Panc1 (cell line): ENCODE measurements around the gene UBE3B. TPM values are rescaled to one million over a fixed set of nuclear protein-coding genes. Genes with fewer than 3 reads are reported as not detected.

ENCODE experiments used
- ATAC-seq: fragments of 200-7000 bp; cut with Tn5 transposase; 2 replicates; pipeline ENCODE4 v1.9.1; 2020; ENCODE audit warnings: mild to moderate bottlenecking, moderate library complexity
- BruUV-seq: library from RNA; stranded (reverse); fragments of 400-500 nt; replicated peaks from 2 replicates; lab custom pipeline; 2021; lab: Mats Ljungman, UMichigan
- CTCF ChIA-PET: fragments of 300-600 bp; sonication (Branson Sonifier 250); formaldehyde crosslinking; loops from one replicate; lab custom pipeline; 2022; ENCODE audit warnings: antibody characterized with exemption; lab: Charles Lee
- POLR2A ChIA-PET: fragments of 300-600 bp; sonication (Branson Sonifier 250); formaldehyde crosslinking; loops from one replicate; lab custom pipeline; 2022; ENCODE audit warnings: antibody characterized with exemption; lab: Charles Lee
- DNase-seq: peaks from one replicate; pipeline ENCODE4 v3.0.0-alpha.2; 2010; ENCODE audit warnings: low read depth, low spot score
- H3K27ac ChIP-seq: 2 replicates; pipeline ENCODE4 v1.5.1; 2011; ENCODE audit warnings: mild to moderate bottlenecking, low read length, inconsistent platforms
- H3K27me3 ChIP-seq: fragments of 200-500 bp; sonication (Bioruptor generic); 2 replicates; pipeline ENCODE4 v1.6.0; 2014; ENCODE audit warnings: low read length, inconsistent platforms; ENCODE audit not compliant: control insufficient read depth, insufficient read depth
- H3K36me3 ChIP-seq: fragments of 200-500 bp; sonication (Bioruptor generic); 2 replicates; pipeline ENCODE4 v1.5.1; 2014; ENCODE audit warnings: inconsistent platforms, mild to moderate bottlenecking, low read length, moderate library complexity; ENCODE audit not compliant: control insufficient read depth, insufficient read depth
- H3K4me1 ChIP-seq: 2 replicates; pipeline ENCODE4 v1.5.1; 2011; ENCODE audit warnings: inconsistent platforms, mild to moderate bottlenecking, low read length, moderate library complexity; ENCODE audit not compliant: control insufficient read depth, insufficient read depth
- H3K4me3 ChIP-seq, 2 experiments: 2 replicates each; pipeline ENCODE4 v1.5.1; 2011 to 2012; ENCODE audit warnings: low read depth in 2 of 2, low read length in 2 of 2, mild to moderate bottlenecking in 2 of 2, inconsistent platforms in 1 of 2, moderate library complexity in 1 of 2
- H3K9me3 ChIP-seq: fragments of 200-500 bp; sonication (Bioruptor generic); 2 replicates; pipeline ENCODE4 v1.5.1; 2014; ENCODE audit warnings: low read depth, mild to moderate bottlenecking, inconsistent platforms, low read length, moderate library complexity; ENCODE audit not compliant: control insufficient read depth, insufficient read depth
- POLR2AphosphoS5 ChIP-seq: IDR thresholded peaks from 2 replicates; pipeline ENCODE4 v1.6.1; 2012; ENCODE audit warnings: mild to moderate bottlenecking, low read depth, low read length, moderate library complexity
- SIN3A ChIP-seq: IDR thresholded peaks from 2 replicates; pipeline ENCODE4 v1.6.1; 2012; ENCODE audit warnings: low read depth, mild to moderate bottlenecking, low read length, moderate library complexity, borderline replicate concordance; ENCODE audit not compliant: insufficient read depth
- TCF7L2 ChIP-seq: IDR thresholded peaks from 2 replicates; pipeline ENCODE4 v1.6.1; 2011; ENCODE audit warnings: mild to moderate bottlenecking, low read depth, low read length, inconsistent platforms
- in situ Hi-C: cut with HindIII; loops from 2 replicates; pipeline ENCODE4 v1.10.0; 2016; ENCODE audit warnings: low sequenced_read_pairs, low pct_unique_long_range_greater_than_20kb
- intact Hi-C: fragments of 100-400 bp; cut with micrococcal nuclease; formaldehyde crosslinking; loops from one replicate; pipeline ENCODE4 v1.10.0; 2022; ENCODE audit not compliant: unreplicated experiment
- total RNA-seq: library from RNA; stranded (reverse); gene quantifications from one replicate; pipeline ENCODE4 v1.2.1, GENCODE V29; 2021; ENCODE audit not compliant: unreplicated experiment
- TF ChIP-seq, protein P1 (sequence below): fragments of 450-650 bp; IDR thresholded peaks from 2 replicates; pipeline ENCODE4 v1.5.1; 2017; ENCODE audit warnings: mild to moderate bottlenecking
- TF ChIP-seq, protein P2 (sequence below), 2 experiments: IDR thresholded peaks; 2 replicates each; pipeline ENCODE4 v1.6.1; 2011 to 2012; ENCODE audit warnings: low read depth in 2 of 2, control low read depth in 1 of 2, low read length in 1 of 2, mild to moderate bottlenecking in 1 of 2, moderate library complexity in 1 of 2; ENCODE audit not compliant: insufficient read depth in 1 of 2

UBE3B gene
- total RNA-seq, 1 experiment from 2014 or later, result 38.9 TPM

DNA sequence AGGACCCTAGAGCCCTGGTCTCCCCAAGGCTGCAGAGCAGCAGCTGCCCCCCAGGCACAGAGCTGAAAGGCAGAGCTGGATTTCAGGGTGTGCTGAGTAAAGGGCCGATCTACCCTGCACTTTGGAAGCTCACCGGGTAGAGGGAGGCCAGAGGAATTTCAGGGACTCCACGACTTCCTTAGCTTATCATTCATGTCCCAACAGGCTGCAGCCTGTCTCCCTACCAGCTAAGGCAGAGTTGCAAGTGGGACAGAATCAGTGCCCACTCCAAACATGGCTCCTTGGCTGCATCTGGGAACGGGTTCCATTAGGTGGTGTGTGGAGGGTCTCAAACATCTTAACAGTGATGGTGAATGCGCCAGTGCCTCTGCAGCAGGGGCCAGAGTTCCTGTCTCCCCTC is 68.4 kb downstream of the UBE3B start:
- BruUV-seq, result no TSS peak
- DNase-seq (no peak), ATAC-seq (no peak)
- no peak overlapping the region for H3K4me3 ChIP-seq
- no peak for TF ChIP-seq TCF7L2
- TF ChIP-seq, protein P1, sequence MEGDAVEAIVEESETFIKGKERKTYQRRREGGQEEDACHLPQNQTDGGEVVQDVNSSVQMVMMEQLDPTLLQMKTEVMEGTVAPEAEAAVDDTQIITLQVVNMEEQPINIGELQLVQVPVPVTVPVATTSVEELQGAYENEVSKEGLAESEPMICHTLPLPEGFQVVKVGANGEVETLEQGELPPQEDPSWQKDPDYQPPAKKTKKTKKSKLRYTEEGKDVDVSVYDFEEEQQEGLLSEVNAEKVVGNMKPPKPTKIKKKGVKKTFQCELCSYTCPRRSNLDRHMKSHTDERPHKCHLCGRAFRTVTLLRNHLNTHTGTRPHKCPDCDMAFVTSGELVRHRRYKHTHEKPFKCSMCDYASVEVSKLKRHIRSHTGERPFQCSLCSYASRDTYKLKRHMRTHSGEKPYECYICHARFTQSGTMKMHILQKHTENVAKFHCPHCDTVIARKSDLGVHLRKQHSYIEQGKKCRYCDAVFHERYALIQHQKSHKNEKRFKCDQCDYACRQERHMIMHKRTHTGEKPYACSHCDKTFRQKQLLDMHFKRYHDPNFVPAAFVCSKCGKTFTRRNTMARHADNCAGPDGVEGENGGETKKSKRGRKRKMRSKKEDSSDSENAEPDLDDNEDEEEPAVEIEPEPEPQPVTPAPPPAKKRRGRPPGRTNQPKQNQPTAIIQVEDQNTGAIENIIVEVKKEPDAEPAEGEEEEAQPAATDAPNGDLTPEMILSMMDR, result no peak
- TF ChIP-seq, protein P2, sequence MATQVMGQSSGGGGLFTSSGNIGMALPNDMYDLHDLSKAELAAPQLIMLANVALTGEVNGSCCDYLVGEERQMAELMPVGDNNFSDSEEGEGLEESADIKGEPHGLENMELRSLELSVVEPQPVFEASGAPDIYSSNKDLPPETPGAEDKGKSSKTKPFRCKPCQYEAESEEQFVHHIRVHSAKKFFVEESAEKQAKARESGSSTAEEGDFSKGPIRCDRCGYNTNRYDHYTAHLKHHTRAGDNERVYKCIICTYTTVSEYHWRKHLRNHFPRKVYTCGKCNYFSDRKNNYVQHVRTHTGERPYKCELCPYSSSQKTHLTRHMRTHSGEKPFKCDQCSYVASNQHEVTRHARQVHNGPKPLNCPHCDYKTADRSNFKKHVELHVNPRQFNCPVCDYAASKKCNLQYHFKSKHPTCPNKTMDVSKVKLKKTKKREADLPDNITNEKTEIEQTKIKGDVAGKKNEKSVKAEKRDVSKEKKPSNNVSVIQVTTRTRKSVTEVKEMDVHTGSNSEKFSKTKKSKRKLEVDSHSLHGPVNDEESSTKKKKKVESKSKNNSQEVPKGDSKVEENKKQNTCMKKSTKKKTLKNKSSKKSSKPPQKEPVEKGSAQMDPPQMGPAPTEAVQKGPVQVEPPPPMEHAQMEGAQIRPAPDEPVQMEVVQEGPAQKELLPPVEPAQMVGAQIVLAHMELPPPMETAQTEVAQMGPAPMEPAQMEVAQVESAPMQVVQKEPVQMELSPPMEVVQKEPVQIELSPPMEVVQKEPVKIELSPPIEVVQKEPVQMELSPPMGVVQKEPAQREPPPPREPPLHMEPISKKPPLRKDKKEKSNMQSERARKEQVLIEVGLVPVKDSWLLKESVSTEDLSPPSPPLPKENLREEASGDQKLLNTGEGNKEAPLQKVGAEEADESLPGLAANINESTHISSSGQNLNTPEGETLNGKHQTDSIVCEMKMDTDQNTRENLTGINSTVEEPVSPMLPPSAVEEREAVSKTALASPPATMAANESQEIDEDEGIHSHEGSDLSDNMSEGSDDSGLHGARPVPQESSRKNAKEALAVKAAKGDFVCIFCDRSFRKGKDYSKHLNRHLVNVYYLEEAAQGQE (IDR thresholded peaks at IDR 0.05; ENCODE audit: insufficient read depth in 1 of 2, low read depth in 2 of 2, low read length in 1 of 2), result no peak
- TF ChIP-seq SIN3A, result no peak
- TF ChIP-seq POLR2AphosphoS5, result no peak
- in situ Hi-C loops (no loop called here), intact Hi-C loops (no loop called here)
- ChIA-PET CTCF (no interaction called here), POLR2A (no interaction called here)
- H3K36me3 ChIP-seq, result no peaks in the 10 kb centered on the region
- no peak overlapping the region for H3K27ac ChIP-seq
- no peaks in the 10 kb centered on the region for H3K9me3 ChIP-seq
- H3K27me3 ChIP-seq, result peaks cover 12% of the 10 kb centered on the region
- no peaks in the 10 kb centered on the region for H3K4me1 ChIP-seq

DNA sequence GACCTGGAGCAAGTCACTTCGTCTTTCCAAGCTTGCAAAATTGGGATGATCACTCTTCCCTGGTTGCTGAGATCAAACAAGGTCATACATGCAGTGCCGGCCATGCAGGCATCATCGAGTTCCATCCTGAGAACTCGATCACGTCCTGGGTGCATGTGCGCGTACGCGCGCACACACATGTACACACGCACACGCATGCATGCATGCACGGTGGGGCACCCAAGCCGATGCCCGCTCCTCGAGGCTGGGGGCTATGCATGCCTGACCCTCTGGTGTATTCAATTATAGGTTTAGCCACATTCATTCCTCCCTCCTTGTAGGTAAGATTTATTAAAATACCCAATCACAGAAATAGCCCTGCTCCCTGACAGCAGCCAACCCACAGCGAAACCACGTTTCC is 69.9 kb downstream of the UBE3B start:
- H3K36me3 ChIP-seq, result no peaks in the 10 kb centered on the region
- ATAC-seq, result no peak
- no peak overlapping the region for H3K4me3 ChIP-seq
- in situ Hi-C loops (no loop called here), intact Hi-C loops (no loop called here)
- H3K4me1 ChIP-seq, result no peaks in the 10 kb centered on the region
- H3K27ac ChIP-seq, result no peak overlapping the region
- ChIA-PET POLR2A (no interaction called here), CTCF (interaction anchor here (0.6 kb wide), 1 partner anchor 283 kb away, joined by 11 read pairs; no protein-coding TSS in a partner anchor)
- no peak for DNase-seq
- peaks cover 14% of the 10 kb centered on the region for H3K27me3 ChIP-seq
- TF ChIP-seq, protein P1, result no peak
- TF ChIP-seq SIN3A, result no peak
- TF ChIP-seq POLR2AphosphoS5, result no peak
- TF ChIP-seq, protein P2 (IDR thresholded peaks at IDR 0.05; ENCODE audit: insufficient read depth in 1 of 2, low read depth in 2 of 2, low read length in 1 of 2), result no peak
- no peak for TF ChIP-seq TCF7L2
- no TSS peak for BruUV-seq
- no peaks in the 10 kb centered on the region for H3K9me3 ChIP-seq
